ENCODE measurements around the gene COTL1. TPM values are rescaled to one million over a fixed set of nuclear protein-coding genes. Genes with fewer than 3 reads are reported as not detected.

The COTL1 gene
- total RNA-seq: 10 to 100 TPM; 34.5 to 42.9 (median 40.7) TPM

GRCh38 chr16:84617791-84618580 is at the start of gene COTL1:
Gene COTL1, minus strand, starts transcription at chr16:84618078. Its CDS starts 164 bp downstream, at chr16:84617914.
- intact Hi-C loops (cut with DNase I): loop anchor here (5.0 kb wide), 1 partner anchor 86 kb away; no protein-coding TSS in a partner anchor
- H3K4me1 ChIP-seq: peaks cover 20 to 59% (median 52%) of the 10 kb centered on the region in 4 donors

GRCh38 chr16:84665843-84666242 is 48.0 kb upstream of the COTL1 start:
- H3K4me3 ChIP-seq: no peak overlapping the region
- no peaks in the 10 kb centered on the region for H3K27me3 ChIP-seq
- no peaks in the 10 kb centered on the region for H3K4me1 ChIP-seq
- peaks cover 34 to 70% (median 58%) of the 10 kb centered on the region in 4 donors for H3K36me3 ChIP-seq
- intact Hi-C loops (cut with DNase I): no loop called here
- TF ChIP-seq CTCF (IDR thresholded peaks at IDR 0.05) (no peak), POLR2A (IDR thresholded peaks at IDR 0.05; ENCODE audit: low read depth) (no peak), POLR2AphosphoS5 (IDR thresholded peaks at IDR 0.05) (no peak), EP300 (IDR thresholded peaks at IDR 0.05) (no peak)
- no peaks in the 10 kb centered on the region for H3K9me3 ChIP-seq
- no peak for DNase-seq (ENCODE audit: extremely low spot score)
- 92% methylated on average over 7 of the region's 7 CpGs for WGBS
- no peak overlapping the region for H3K27ac ChIP-seq (replicated peaks in 1 of 4)

More at GRCh38 chr16:84617791-84618580, at the start of gene COTL1:
- H3K36me3 ChIP-seq: no peaks in the 10 kb centered on the region
- peak; percentile 98 for DNase-seq (ENCODE audit: extremely low spot score)
- H3K27me3 ChIP-seq: peaks cover 0 to 9% (median 0%) of the 10 kb centered on the region in 4 donors
- H3K27ac ChIP-seq (replicated peaks in 1 of 4): peak within 1 kb of the TSS; percentile 69 to 83 (median 78)
- H3K9me3 ChIP-seq: no peaks in the 10 kb centered on the region
- H3K4me3 ChIP-seq: peak within 1 kb of the TSS; percentile 67 to 81 (median 74)
- WGBS: 3% methylated on average over 12 of the region's 76 CpGs
- TF ChIP-seq POLR2AphosphoS5 (IDR thresholded peaks at IDR 0.05): peak; percentile 42 to 76
- no peak for TF ChIP-seq EP300 (IDR thresholded peaks at IDR 0.05)

GRCh38 chr16:84665359-84665758 is 47.5 kb upstream of the COTL1 start:
- H3K9me3 ChIP-seq: no peaks in the 10 kb centered on the region
- H3K36me3 ChIP-seq: peaks cover 34 to 75% (median 63%) of the 10 kb centered on the region in 4 donors
- H3K27me3 ChIP-seq: no peaks in the 10 kb centered on the region
- intact Hi-C loops (cut with DNase I): no loop called here
- no peaks in the 10 kb centered on the region for H3K4me1 ChIP-seq
- no peak overlapping the region for H3K27ac ChIP-seq (replicated peaks in 1 of 4)
- H3K4me3 ChIP-seq: no peak overlapping the region
- 93% methylated on average over 2 of the region's 2 CpGs for WGBS
- no peak for DNase-seq (ENCODE audit: extremely low spot score)
- TF ChIP-seq EP300 (IDR thresholded peaks at IDR 0.05): no peak
- no peak for TF ChIP-seq POLR2AphosphoS5 (IDR thresholded peaks at IDR 0.05)
- no peak for TF ChIP-seq POLR2A (IDR thresholded peaks at IDR 0.05; ENCODE audit: low read depth)
- no peak for TF ChIP-seq CTCF (IDR thresholded peaks at IDR 0.05)

- Histone ChIP-seq H3K4me1 (no peaks in the 10 kb centered on the region), H3K27me3 (no peaks in the 10 kb centered on the region), H3K27ac (replicated peaks in 1 of 4) (no peak overlapping the region), H3K4me3 (no peak overlapping the region), H3K9me3 (no peaks in the 10 kb centered on the region), H3K36me3 (peaks cover 51 to 90% (median 79%) of the 10 kb centered on the region in 4 donors)
- 73% methylated on average over 8 of the region's 9 CpGs for WGBS
- intact Hi-C loops (cut with DNase I): no loop called here
- TF ChIP-seq EP300 (IDR thresholded peaks at IDR 0.05): no peak
- TF ChIP-seq POLR2AphosphoS5 (IDR thresholded peaks at IDR 0.05): no peak
- no peak for TF ChIP-seq CTCF (IDR thresholded peaks at IDR 0.05)
- no peak for TF ChIP-seq POLR2A (IDR thresholded peaks at IDR 0.05; ENCODE audit: low read depth)
- DNase-seq (ENCODE audit: extremely low spot score): no peak
Measured at GRCh38 chr16:84663433-84664101, 45.7 kb upstream of the COTL1 start.

GRCh38 chr16:84662471-84662870 is 44.6 kb upstream of the COTL1 start:
- TF ChIP-seq POLR2AphosphoS5 (IDR thresholded peaks at IDR 0.05) (no peak), EP300 (IDR thresholded peaks at IDR 0.05) (no peak), POLR2A (IDR thresholded peaks at IDR 0.05; ENCODE audit: low read depth) (no peak)
- WGBS: 96% methylated on average over 9 of the region's 9 CpGs

More at GRCh38 chr16:84662471-84662870, 44.6 kb upstream of the COTL1 start:
- Histone ChIP-seq H3K4me1 (no peaks in the 10 kb centered on the region), H3K36me3 (peaks cover 62 to 95% (median 85%) of the 10 kb centered on the region in 4 donors), H3K4me3 (no peak overlapping the region), H3K27me3 (no peaks in the 10 kb centered on the region), H3K27ac (replicated peaks in 1 of 4) (no peak overlapping the region), H3K9me3 (no peaks in the 10 kb centered on the region)
- DNase-seq (ENCODE audit: extremely low spot score): no peak
- intact Hi-C loops (cut with DNase I): no loop called here
